GM19468 (cell line): Measurements from ENCODE around the gene LAMA3.

Source experiments
- ATAC-seq: cut with Tn5 transposase; IDR thresholded peaks from one replicate; pipeline ENCODE4 v1.9.1; 2021; ENCODE audit warnings: mild to moderate bottlenecking, moderate library complexity, moderate number of reproducible peaks; ENCODE audit not compliant: unreplicated experiment; ENCODE audit errors: extremely low read depth

Gene LAMA3

GRCh38 chr18:23982155-23983079, 293.2 kb downstream of the LAMA3 start:
- no peak for ATAC-seq

- ATAC-seq, result no peak
These were observed 293.9 kb downstream of the LAMA3 start for GRCh38 chr18:23983112-23983511.

- peak; percentile 42 for ATAC-seq
These were observed 297.5 kb downstream of the LAMA3 start for GRCh38 chr18:23986600-23987359.

GRCh38 chr18:23990474-23991410, 301.5 kb downstream of the LAMA3 start:
- ATAC-seq, result no peak

- no peak for ATAC-seq
These were observed 303.1 kb downstream of the LAMA3 start for GRCh38 chr18:23992089-23992940.

- no peak for ATAC-seq
These were observed 303.7 kb downstream of the LAMA3 start for GRCh38 chr18:23992941-23993280.

GRCh38 chr18:23994361-23994902, 305.2 kb downstream of the LAMA3 start:
- no peak for ATAC-seq

GRCh38 chr18:23995180-23995579, 305.9 kb downstream of the LAMA3 start:
- no peak for ATAC-seq

- ATAC-seq, result no peak
These were observed 308.8 kb downstream of the LAMA3 start for GRCh38 chr18:23998018-23998417.

- ATAC-seq, result no peak
These were observed 309.6 kb downstream of the LAMA3 start for GRCh38 chr18:23998820-23999219.

GRCh38 chr18:24000613-24001490, 311.6 kb downstream of the LAMA3 start:
- ATAC-seq, result no peak

- no peak for ATAC-seq
These were observed 313.2 kb downstream of the LAMA3 start for GRCh38 chr18:24002479-24002878.

GRCh38 chr18:24003288-24003687, 314.0 kb downstream of the LAMA3 start:
- no peak for ATAC-seq

GRCh38 chr18:24003903-24004640, 314.8 kb downstream of the LAMA3 start:
- ATAC-seq, result no peak
